ENCODE measurements around the gene TMEM108.

DNA sequence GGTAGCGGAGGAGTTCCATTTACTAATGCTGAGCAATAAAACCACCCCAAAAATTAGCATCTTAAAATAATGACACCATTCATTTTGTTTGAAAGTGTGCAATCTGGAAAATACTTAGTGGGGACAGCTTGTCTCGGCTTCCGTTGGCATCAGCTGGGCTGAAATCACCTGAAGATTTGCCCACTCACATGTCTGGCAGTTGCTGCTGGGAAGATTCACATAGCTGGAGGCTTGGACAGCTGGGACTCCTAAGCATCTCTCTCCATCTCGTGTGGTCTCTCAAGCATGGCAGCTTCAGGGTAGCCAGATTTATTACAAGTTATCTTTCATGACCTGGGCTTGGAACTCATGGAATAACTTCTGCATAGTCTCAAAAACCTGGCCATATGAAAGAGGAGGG, 323.2 kb downstream of the TMEM108 start:
- TF ChIP-seq POLR2A (IDR thresholded peaks at IDR 0.05) (no peak), CTCF (IDR thresholded peaks at IDR 0.05) (no peak)
